Natural killer cell (primary cell): Measurements from ENCODE around the gene HIGD1C. TPM values are rescaled to one million over a fixed set of nuclear protein-coding genes. Genes with fewer than 3 reads are reported as not detected.

Source experiments
- ATAC-seq, 3 donors: fragments of 150-1000 bp in 2 of 3; fragments of 200-7000 bp in 1 of 3; cut with Tn5 transposase; 1 replicate in 1 of 3; 2 replicates in 2 of 3; pipeline ENCODE4 v1.10.0; 2021; ENCODE audit warnings: mild to moderate bottlenecking in 2 of 3, moderate library complexity in 2 of 3
- DNase-seq, 2 donors: peaks; one replicate each; pipeline versions ENCODE4 v3.0.0 to v3.0.0-alpha.2; 2013 to 2021; ENCODE audit warnings: mixed read lengths in 1 of 2
- H3K27ac ChIP-seq: one replicate; pipeline ENCODE4 v1.5.1; 2013; ENCODE audit warnings: mild to moderate bottlenecking, low read length
- H3K27me3 ChIP-seq: one replicate; pipeline ENCODE4 v1.6.1; 2013; ENCODE audit warnings: low read length; ENCODE audit not compliant: control insufficient read depth, insufficient read depth
- H3K36me3 ChIP-seq: one replicate; pipeline ENCODE4 v1.6.1; 2013; ENCODE audit warnings: low read length; ENCODE audit not compliant: control insufficient read depth, insufficient read depth
- H3K4me1 ChIP-seq: one replicate; pipeline ENCODE4 v1.6.1; 2013; ENCODE audit warnings: low read length; ENCODE audit not compliant: control insufficient read depth, insufficient read depth
- H3K4me3 ChIP-seq: one replicate; pipeline ENCODE4 v1.5.1; 2013; ENCODE audit warnings: low read length
- H3K9me3 ChIP-seq: one replicate; pipeline ENCODE4 v1.6.1; 2013; ENCODE audit warnings: low read length; ENCODE audit not compliant: control insufficient read depth, insufficient read depth
- H3K27ac Mint-ChIP-seq, 2 donors: one replicate each; pipeline ENCODE4 v1.8.0; 2022; ENCODE audit warnings: mild to moderate bottlenecking in 2 of 2, mixed read lengths in 2 of 2, moderate library complexity in 1 of 2
- H3K27me3 Mint-ChIP-seq, 2 donors: one replicate each; pipeline ENCODE4 v1.8.0; 2022; ENCODE audit warnings: low read depth in 2 of 2, mixed read lengths in 2 of 2
- H3K36me3 Mint-ChIP-seq: one replicate; pipeline ENCODE4 v1.8.0; 2022; ENCODE audit warnings: mixed read lengths
- H3K4me1 Mint-ChIP-seq, 2 donors: one replicate each; pipeline ENCODE4 v1.8.0; 2022; ENCODE audit warnings: mixed read lengths in 2 of 2
- H3K4me3 Mint-ChIP-seq: one replicate; pipeline ENCODE4 v1.8.0; 2022; ENCODE audit warnings: mild to moderate bottlenecking, moderate library complexity, mixed read lengths
- H3K9me3 Mint-ChIP-seq, 2 donors: one replicate each; pipeline ENCODE4 v1.8.0; 2022; ENCODE audit warnings: mixed read lengths in 2 of 2
- CTCF ChIP-seq: fragments of 200-600 bp; IDR thresholded peaks from one replicate; pipeline ENCODE4 v1.8.0; 2022; ENCODE audit warnings: antibody characterized with exemption
- WGBS: methylation state at CpG from one replicate; pipeline ENCODE4 v1.1.7; 2013; ENCODE audit warnings: missing lambda C conversion rate; ENCODE audit not compliant: insufficient coverage; 5-methylcytosine and 5-hydroxymethylcytosine counted together
- intact Hi-C: fragments of 100-400 bp; cut with micrococcal nuclease; formaldehyde crosslinking; loops from one replicate; pipeline ENCODE4 v1.14.2; 2022
- total RNA-seq, 4 donors: library from RNA; stranded (reverse); fragments of 120-200 nt in 1 of 4; gene quantifications; one replicate each; pipeline versions ENCODE4 v1.2.3 to v1.2.4, GENCODE V29; 2013 to 2022

HIGD1C gene
- total RNA-seq, 3 donors from 2014 or later (not counting 1 experiment from before 2014, with no cell fraction given), result not detected

- H3K4me1 Mint-ChIP-seq, result no peaks in the 10 kb centered on the region
- H3K4me3 Mint-ChIP-seq, result no peak overlapping the region
- intact Hi-C loops, result no loop called here
- H3K27me3 Mint-ChIP-seq, result no peaks in the 10 kb centered on the region
- H3K36me3 Mint-ChIP-seq, result peaks cover 51% of the 10 kb centered on the region
- no peak overlapping the region for H3K27ac Mint-ChIP-seq
- Histone ChIP-seq H3K27ac (no peak overlapping the region), H3K4me3 (no peak overlapping the region), H3K9me3 (no peaks in the 10 kb centered on the region), H3K4me1 (no peaks in the 10 kb centered on the region), H3K27me3 (no peaks in the 10 kb centered on the region), H3K36me3 (peaks cover 60% of the 10 kb centered on the region)
- no peaks in the 10 kb centered on the region for H3K9me3 Mint-ChIP-seq
- ATAC-seq, result no peak
- no peak for TF ChIP-seq CTCF
- WGBS, result 86% methylated on average over 5 of the region's 6 CpGs
- no peak for DNase-seq
Observed at GRCh38 chr12:50991291-50991690, 38.9 kb downstream of the HIGD1C start.

- H3K36me3 Mint-ChIP-seq, result peaks cover 51% of the 10 kb centered on the region
- no peak for TF ChIP-seq CTCF
- no peaks in the 10 kb centered on the region for H3K4me1 ChIP-seq
- no peaks in the 10 kb centered on the region for H3K27me3 Mint-ChIP-seq
- H3K9me3 ChIP-seq, result no peaks in the 10 kb centered on the region
- peaks cover 66% of the 10 kb centered on the region for H3K36me3 ChIP-seq
- intact Hi-C loops, result no loop called here
- H3K27me3 ChIP-seq, result no peaks in the 10 kb centered on the region
- 44% methylated on average over 2 of the region's 2 CpGs for WGBS
- no peak overlapping the region for H3K4me3 Mint-ChIP-seq
- no peak for DNase-seq
- H3K27ac ChIP-seq, result no peak overlapping the region
- no peak overlapping the region for H3K4me3 ChIP-seq
- no peaks in the 10 kb centered on the region for H3K9me3 Mint-ChIP-seq
- H3K4me1 Mint-ChIP-seq, result no peaks in the 10 kb centered on the region
- no peak for ATAC-seq
- no peak overlapping the region for H3K27ac Mint-ChIP-seq
Observed at GRCh38 chr12:50992819-50993218, 40.5 kb downstream of the HIGD1C start.

GRCh38 chr12:50999093-50999492 lies 46.7 kb downstream of the HIGD1C start:
- H3K4me1 ChIP-seq, result no peaks in the 10 kb centered on the region

More at GRCh38 chr12:50999093-50999492, 46.7 kb downstream of the HIGD1C start:
- TF ChIP-seq CTCF, result no peak
- Mint-ChIP-seq H3K27ac (no peak overlapping the region), H3K9me3 (no peaks in the 10 kb centered on the region), H3K4me3 (no peak overlapping the region), H3K4me1 (no peaks in the 10 kb centered on the region), H3K27me3 (no peaks in the 10 kb centered on the region), H3K36me3 (peaks cover 33% of the 10 kb centered on the region)
- Histone ChIP-seq H3K9me3 (no peaks in the 10 kb centered on the region), H3K27ac (no peak overlapping the region), H3K36me3 (peaks cover 47% of the 10 kb centered on the region), H3K4me3 (no peak overlapping the region), H3K27me3 (no peaks in the 10 kb centered on the region)
- 100% methylated on average over 1 of the region's 4 CpGs for WGBS
- intact Hi-C loops, result no loop called here
- no peak for ATAC-seq
- DNase-seq, result no peak
